HepG2 (cell line): ENCODE measurements around the gene ANO9. TPM values are rescaled to one million over a fixed set of nuclear protein-coding genes. Genes with fewer than 3 reads are reported as not detected.

Experiments
- ATAC-seq: fragments of 200-7000 bp; cut with Tn5 transposase; 3 replicates; pipeline ENCODE4 v1.9.1; 2020; ENCODE audit warnings: mild to moderate bottlenecking, moderate library complexity
- BruUV-seq: library from RNA; stranded (reverse); fragments of 400-500 nt; replicated peaks from 2 replicates; lab custom pipeline; 2021; lab: Mats Ljungman, UMichigan
- CTCF ChIA-PET: fragments of 300-600 bp; formaldehyde crosslinking; extraction: SDS; loops from one replicate; lab custom pipeline; 2021; ENCODE audit warnings: low total read pairs, inconsistent platforms, low intra/inter-chr PET ratio; lab: Yijun Ruan, JAX
- POLR2A ChIA-PET: fragments of 350-600 bp; sonication (Branson Sonifier 250); formaldehyde crosslinking; loops from one replicate; lab custom pipeline; 2020; ENCODE audit warnings: antibody characterized with exemption, inconsistent platforms; lab: Yijun Ruan, JAX
- DNase-seq: peaks from one replicate; pipeline ENCODE4 v3.0.0-alpha.2; 2015; ENCODE audit warnings: low spot score
- FAIRE-seq: peaks from 3 replicates; lab custom pipeline; 2011; peaks lifted over from hg19 to GRCh38; lab: Jason Lieb, UNC
- H2AFZ ChIP-seq: one replicate; pipeline ENCODE4 v1.6.1; 2011; ENCODE audit warnings: low read length, inconsistent platforms
- H3K27ac ChIP-seq: fragments of 300-600 bp; 3 replicates; pipeline ENCODE4 v1.8.0; 2011; ENCODE audit warnings: mixed run types, mild to moderate bottlenecking, mixed read lengths, low read length, inconsistent platforms; ENCODE audit not compliant: insufficient read depth; ENCODE audit errors: extremely low read length
- H3K27me3 ChIP-seq, 2 experiments: fragments of 200-600 bp in 1 of 2; 2 replicates in 1 of 2; 3 replicates in 1 of 2; pipeline versions ENCODE4 v1.6.0 to v1.8.0; 2011; ENCODE audit warnings: low read length in 2 of 2, mild to moderate bottlenecking in 2 of 2, moderate library complexity in 2 of 2, inconsistent platforms in 1 of 2; ENCODE audit not compliant: insufficient read depth in 2 of 2, control insufficient read depth in 1 of 2
- H3K36me3 ChIP-seq, 2 experiments: fragments of 200-600 bp in 1 of 2; replicated peaks in 1 of 2; 2 replicates in 1 of 2; 3 replicates in 1 of 2; pipeline versions ENCODE4 v1.5.1 to v1.8.0; 2011; ENCODE audit warnings: low read length in 2 of 2, inconsistent platforms in 1 of 2; ENCODE audit not compliant: insufficient read depth in 2 of 2, control insufficient read depth in 1 of 2
- H3K4me1 ChIP-seq: 2 replicates; pipeline ENCODE4 v1.5.1; 2012; ENCODE audit warnings: low read length, inconsistent platforms; ENCODE audit not compliant: insufficient read depth
- H3K4me2 ChIP-seq: 2 replicates; pipeline ENCODE4 v1.6.0; 2011; ENCODE audit warnings: low read depth, low read length, inconsistent platforms
- H3K4me3 ChIP-seq, 3 experiments: fragments of 200-600 bp in 1 of 3; sonication (generic), shearing (Covaris generic) in 1 of 3; replicated peaks in 1 of 3; 2 replicates each; pipeline ENCODE4 v1.5.1; 2011 to 2016; ENCODE audit warnings: low read length in 3 of 3, inconsistent platforms in 2 of 3, low read depth in 2 of 3, mild to moderate bottlenecking in 2 of 3, control low read depth in 1 of 3, mixed read lengths in 1 of 3; ENCODE audit not compliant: insufficient read depth in 1 of 3
- H3K79me2 ChIP-seq: one replicate; pipeline ENCODE4 v1.6.1; 2011; ENCODE audit warnings: low read length, inconsistent platforms; ENCODE audit not compliant: insufficient read depth
- H3K9ac ChIP-seq: 2 replicates; pipeline ENCODE4 v1.6.0; 2011; ENCODE audit warnings: mild to moderate bottlenecking, low read depth, low read length, inconsistent platforms; ENCODE audit not compliant: insufficient read depth
- H3K9me3 ChIP-seq: 2 replicates; pipeline ENCODE4 v1.5.1; 2012; ENCODE audit warnings: mild to moderate bottlenecking, low read length
- H4K20me1 ChIP-seq: 2 replicates; pipeline ENCODE4 v1.6.0; 2011; ENCODE audit warnings: inconsistent platforms, mild to moderate bottlenecking, low read length, moderate library complexity; ENCODE audit not compliant: insufficient read depth
- MBNL3 ChIP-seq: fragments of 250-450 bp; sonication (Bioruptor Pico); conservative IDR thresholded peaks from 2 replicates; pipeline ENCODE4 v1.8.0; 2022; ENCODE audit warnings: mild to moderate bottlenecking, inconsistent platforms
- SAP130 ChIP-seq: IDR thresholded peaks from 2 replicates; pipeline ENCODE4 v1.6.1; 2016; ENCODE audit warnings: low read depth
- SETDB1 ChIP-seq: sonication (generic); formaldehyde crosslinking; IDR thresholded peaks from 2 replicates; pipeline ENCODE4 v1.5.1; 2020; ENCODE audit warnings: missing genetic modification reagents, mild to moderate bottlenecking, borderline replicate concordance
- SMARCE1 ChIP-seq: fragments of 450-650 bp; IDR thresholded peaks from 2 replicates; pipeline ENCODE4 v1.6.1; 2017; ENCODE audit warnings: borderline replicate concordance
- ZNF7 ChIP-seq: IDR thresholded peaks from 2 replicates; pipeline ENCODE4 v1.6.1; 2016; ENCODE audit warnings: missing biosample characterization, missing genetic modification reagents
- WGBS: methylation state at CpG from one replicate; pipeline ENCODE4 v1.1.6; 2017; ENCODE audit warnings: low lambda C conversion rate; 5-methylcytosine and 5-hydroxymethylcytosine counted together
- in situ Hi-C: cut with HindIII; loops from 2 replicates; pipeline ENCODE4 v1.10.0; 2017; ENCODE audit warnings: low pct_unique_long_range_greater_than_20kb; ENCODE audit not compliant: extremely low pct_ligation_motif_present
- intact Hi-C: fragments of 100-400 bp; cut with micrococcal nuclease; formaldehyde crosslinking; loops from one replicate; pipeline ENCODE4 v1.10.0; 2022; ENCODE audit not compliant: unreplicated experiment
- polyA plus RNA-seq, 8 experiments: library from polyadenylated mRNA; depleted of rRNA in 3 of 8; stranded (reverse) in 7 of 8; unstranded in 1 of 8; fragments of >200 nt; fragmentation: Illumina TruSeq in 4 of 8; extraction: Trizol in 4 of 8; gene quantifications; 2 replicates each; pipeline versions ENCODE4 v1.2.1 to v1.2.3, GENCODE V29; 2011 to 2016; ENCODE audit warnings: low read depth in 4 of 8, missing spikeins in 1 of 8, mixed read lengths in 1 of 8; ENCODE audit not compliant: insufficient read depth in 1 of 8
- total RNA-seq, 5 experiments: library from RNA; depleted of rRNA; stranded (reverse); fragments of >200 nt; fragmentation: Illumina TruSeq; extraction: Trizol; gene quantifications; 2 replicates each; pipeline ENCODE4 v1.2.3, GENCODE V29; 2016; ENCODE audit warnings: low read depth in 1 of 5
- TF ChIP-seq, protein P1 (sequence below), 2 experiments: sonication (generic) in 1 of 2; formaldehyde crosslinking in 1 of 2; IDR thresholded peaks; 2 replicates each; pipeline versions ENCODE4 v1.4.0 to v1.6.1; 2016 to 2020; ENCODE audit warnings: borderline replicate concordance in 1 of 2, low read depth in 1 of 2, mild to moderate bottlenecking in 1 of 2, missing genetic modification reagents in 1 of 2
- TF ChIP-seq, protein P2 (sequence below): sonication (generic); formaldehyde crosslinking; IDR thresholded peaks from 2 replicates; pipeline ENCODE4 v1.4.0; 2020; ENCODE audit warnings: missing genetic modification reagents
- TF ChIP-seq, protein P3 (sequence below): sonication (generic); formaldehyde crosslinking; IDR thresholded peaks from 2 replicates; pipeline ENCODE4 v1.4.0; 2020; ENCODE audit warnings: missing genetic modification reagents, mild to moderate bottlenecking, borderline replicate concordance
- TF ChIP-seq, protein P4 (sequence below): IDR thresholded peaks from 2 replicates; pipeline ENCODE4 v1.6.1; 2018; ENCODE audit warnings: missing genetic modification reagents, mild to moderate bottlenecking, missing compliant biosample characterization

ANO9 gene
- total and polyA plus RNA-seq, 2 of the 13 experiments (the other 11 are each of a cell fraction or from before 2014, with no cell fraction given): 8.9 to 14.3 TPM

DNA sequence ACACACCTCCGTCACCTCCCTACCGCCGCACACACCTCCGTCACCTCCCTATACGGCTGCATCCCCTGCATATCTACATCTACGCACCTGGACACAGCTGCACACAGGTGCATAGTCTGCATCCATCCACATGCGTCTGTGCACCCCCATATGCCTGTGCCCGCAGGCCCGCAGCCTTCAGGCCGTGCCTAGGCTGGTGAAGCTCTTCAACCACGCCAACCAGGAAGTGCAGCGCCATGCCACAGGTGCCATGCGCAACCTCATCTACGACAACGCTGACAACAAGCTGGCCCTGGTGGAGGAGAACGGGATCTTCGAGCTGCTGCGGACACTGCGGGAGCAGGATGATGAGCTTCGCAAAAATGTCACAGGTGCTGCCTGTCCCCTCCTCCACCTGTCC lies 43.0 kb downstream of the ANO9 start:
- FAIRE-seq (no peak), DNase-seq (no peak), ATAC-seq (no peak)
- intact Hi-C loops: no loop called here
- Histone ChIP-seq H2AFZ (no peak overlapping the region), H3K4me1 (peaks cover 35% of the 10 kb centered on the region), H4K20me1 (no peaks in the 10 kb centered on the region), H3K9me3 (no peaks in the 10 kb centered on the region), H3K79me2 (peaks cover 8% of the 10 kb centered on the region), H3K27me3 (no peaks in the 10 kb centered on the region), H3K9ac (no peak overlapping the region), H3K36me3 (peaks cover 2 to 19% of the 10 kb centered on the region in 2 experiments; a peak in 3 of 5 replicates), H3K4me3 (no peak overlapping the region), H3K4me2 (no peak overlapping the region), H3K27ac (no peak overlapping the region)
- WGBS: over 99% methylated on average over 17 of the region's 20 CpGs
- ChIA-PET POLR2A (interaction anchor here (0.5 kb wide), 1 partner anchor 11 kb away, joined by 3 read pairs; no protein-coding TSS in a partner anchor), CTCF (no interaction called here)
- no TSS peak for BruUV-seq
- in situ Hi-C loops: no loop called here
- TF ChIP-seq SMARCE1 (no peak), SAP130 (no peak), MBNL3 (CRISPR knock-in tag) (no peak), ZNF7 (CRISPR knock-in tag) (no peak), SETDB1 (CRISPR knock-in tag) (no peak)
- TF ChIP-seq, protein P1, sequence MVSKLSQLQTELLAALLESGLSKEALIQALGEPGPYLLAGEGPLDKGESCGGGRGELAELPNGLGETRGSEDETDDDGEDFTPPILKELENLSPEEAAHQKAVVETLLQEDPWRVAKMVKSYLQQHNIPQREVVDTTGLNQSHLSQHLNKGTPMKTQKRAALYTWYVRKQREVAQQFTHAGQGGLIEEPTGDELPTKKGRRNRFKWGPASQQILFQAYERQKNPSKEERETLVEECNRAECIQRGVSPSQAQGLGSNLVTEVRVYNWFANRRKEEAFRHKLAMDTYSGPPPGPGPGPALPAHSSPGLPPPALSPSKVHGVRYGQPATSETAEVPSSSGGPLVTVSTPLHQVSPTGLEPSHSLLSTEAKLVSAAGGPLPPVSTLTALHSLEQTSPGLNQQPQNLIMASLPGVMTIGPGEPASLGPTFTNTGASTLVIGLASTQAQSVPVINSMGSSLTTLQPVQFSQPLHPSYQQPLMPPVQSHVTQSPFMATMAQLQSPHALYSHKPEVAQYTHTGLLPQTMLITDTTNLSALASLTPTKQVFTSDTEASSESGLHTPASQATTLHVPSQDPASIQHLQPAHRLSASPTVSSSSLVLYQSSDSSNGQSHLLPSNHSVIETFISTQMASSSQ (IDR thresholded peaks at IDR 0.05; ENCODE audit: low read depth): no peak
- TF ChIP-seq, protein P1 (CRISPR knock-in tag; IDR thresholded peaks at IDR 0.05; ENCODE audit: borderline replicate concordance): no peak
- TF ChIP-seq, protein P2, sequence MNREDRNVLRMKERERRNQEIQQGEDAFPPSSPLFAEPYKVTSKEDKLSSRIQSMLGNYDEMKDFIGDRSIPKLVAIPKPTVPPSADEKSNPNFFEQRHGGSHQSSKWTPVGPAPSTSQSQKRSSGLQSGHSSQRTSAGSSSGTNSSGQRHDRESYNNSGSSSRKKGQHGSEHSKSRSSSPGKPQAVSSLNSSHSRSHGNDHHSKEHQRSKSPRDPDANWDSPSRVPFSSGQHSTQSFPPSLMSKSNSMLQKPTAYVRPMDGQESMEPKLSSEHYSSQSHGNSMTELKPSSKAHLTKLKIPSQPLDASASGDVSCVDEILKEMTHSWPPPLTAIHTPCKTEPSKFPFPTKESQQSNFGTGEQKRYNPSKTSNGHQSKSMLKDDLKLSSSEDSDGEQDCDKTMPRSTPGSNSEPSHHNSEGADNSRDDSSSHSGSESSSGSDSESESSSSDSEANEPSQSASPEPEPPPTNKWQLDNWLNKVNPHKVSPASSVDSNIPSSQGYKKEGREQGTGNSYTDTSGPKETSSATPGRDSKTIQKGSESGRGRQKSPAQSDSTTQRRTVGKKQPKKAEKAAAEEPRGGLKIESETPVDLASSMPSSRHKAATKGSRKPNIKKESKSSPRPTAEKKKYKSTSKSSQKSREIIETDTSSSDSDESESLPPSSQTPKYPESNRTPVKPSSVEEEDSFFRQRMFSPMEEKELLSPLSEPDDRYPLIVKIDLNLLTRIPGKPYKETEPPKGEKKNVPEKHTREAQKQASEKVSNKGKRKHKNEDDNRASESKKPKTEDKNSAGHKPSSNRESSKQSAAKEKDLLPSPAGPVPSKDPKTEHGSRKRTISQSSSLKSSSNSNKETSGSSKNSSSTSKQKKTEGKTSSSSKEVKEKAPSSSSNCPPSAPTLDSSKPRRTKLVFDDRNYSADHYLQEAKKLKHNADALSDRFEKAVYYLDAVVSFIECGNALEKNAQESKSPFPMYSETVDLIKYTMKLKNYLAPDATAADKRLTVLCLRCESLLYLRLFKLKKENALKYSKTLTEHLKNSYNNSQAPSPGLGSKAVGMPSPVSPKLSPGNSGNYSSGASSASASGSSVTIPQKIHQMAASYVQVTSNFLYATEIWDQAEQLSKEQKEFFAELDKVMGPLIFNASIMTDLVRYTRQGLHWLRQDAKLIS: no peak
- TF ChIP-seq, protein P3, sequence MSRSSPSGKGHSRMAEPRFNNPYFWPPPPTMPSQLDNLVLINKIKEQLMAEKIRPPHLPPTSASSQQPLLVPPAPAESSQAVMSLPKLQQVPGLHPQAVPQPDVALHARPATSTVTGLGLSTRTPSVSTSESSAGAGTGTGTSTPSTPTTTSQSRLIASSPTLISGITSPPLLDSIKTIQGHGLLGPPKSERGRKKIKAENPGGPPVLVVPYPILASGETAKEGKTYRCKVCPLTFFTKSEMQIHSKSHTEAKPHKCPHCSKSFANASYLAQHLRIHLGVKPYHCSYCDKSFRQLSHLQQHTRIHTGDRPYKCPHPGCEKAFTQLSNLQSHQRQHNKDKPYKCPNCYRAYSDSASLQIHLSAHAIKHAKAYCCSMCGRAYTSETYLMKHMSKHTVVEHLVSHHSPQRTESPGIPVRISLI (CRISPR knock-in tag): no peak
- TF ChIP-seq, protein P4, sequence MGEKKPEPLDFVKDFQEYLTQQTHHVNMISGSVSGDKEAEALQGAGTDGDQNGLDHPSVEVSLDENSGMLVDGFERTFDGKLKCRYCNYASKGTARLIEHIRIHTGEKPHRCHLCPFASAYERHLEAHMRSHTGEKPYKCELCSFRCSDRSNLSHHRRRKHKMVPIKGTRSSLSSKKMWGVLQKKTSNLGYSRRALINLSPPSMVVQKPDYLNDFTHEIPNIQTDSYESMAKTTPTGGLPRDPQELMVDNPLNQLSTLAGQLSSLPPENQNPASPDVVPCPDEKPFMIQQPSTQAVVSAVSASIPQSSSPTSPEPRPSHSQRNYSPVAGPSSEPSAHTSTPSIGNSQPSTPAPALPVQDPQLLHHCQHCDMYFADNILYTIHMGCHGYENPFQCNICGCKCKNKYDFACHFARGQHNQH (CRISPR knock-in tag): no peak
